Transverse colon (tissue), 4 donors: Measurements from ENCODE around the gene SELL. TPM values are rescaled to one million over a fixed set of nuclear protein-coding genes. Genes with fewer than 3 reads are reported as not detected.

ENCODE experiments used
- DNase-seq: peaks from one replicate; pipeline ENCODE4 v3.0.0-alpha.2; 2019
- H3K27ac ChIP-seq, 4 donors: fragments of 200-600 bp; sonication (generic); 2 replicates each; pipeline ENCODE4 v1.5.1; 2016 to 2018; ENCODE audit warnings: inconsistent platforms in 4 of 4
- H3K27me3 ChIP-seq: fragments of 200-600 bp; sonication (generic); 2 replicates; pipeline ENCODE4 v1.5.1; 2017; ENCODE audit warnings: inconsistent platforms
- H3K36me3 ChIP-seq, 4 donors: fragments of 200-600 bp; sonication (generic); 2 replicates each; pipeline ENCODE4 v1.5.1; 2017 to 2019; ENCODE audit warnings: inconsistent platforms in 4 of 4
- H3K4me1 ChIP-seq, 4 donors: fragments of 200-600 bp; sonication (generic); 2 replicates each; pipeline ENCODE4 v1.5.1; 2017 to 2020; ENCODE audit warnings: inconsistent platforms in 4 of 4
- H3K4me3 ChIP-seq, 4 donors: fragments of 200-600 bp; sonication (generic); 1 replicate in 1 of 4; 2 replicates in 3 of 4; pipeline versions ENCODE4 v1.5.1 to v1.6.1; 2017 to 2019; ENCODE audit warnings: inconsistent platforms in 4 of 4
- H3K9me3 ChIP-seq, 2 donors: fragments of 200-600 bp; sonication (generic); 2 replicates each; pipeline ENCODE4 v1.5.1; 2017 to 2019; ENCODE audit warnings: inconsistent platforms in 2 of 2
- CTCF ChIP-seq, 5 experiments: fragments of 200-600 bp in 3 of 5; fragments of 450-650 bp in 2 of 5; sonication (generic) in 3 of 5; IDR thresholded peaks; 1 replicate in 2 of 5; 2 replicates in 3 of 5; pipeline ENCODE4 v1.5.1; 2016 to 2017; ENCODE audit warnings: antibody characterized with exemption in 5 of 5, inconsistent platforms in 3 of 5, mild to moderate bottlenecking in 2 of 5, moderate library complexity in 1 of 5
- EP300 ChIP-seq: sonication (generic); formaldehyde crosslinking; IDR thresholded peaks from one replicate; pipeline ENCODE4 v1.6.1; 2017; ENCODE audit warnings: antibody characterized with exemption, low read depth
- POLR2A ChIP-seq: fragments of 450-650 bp; IDR thresholded peaks from one replicate; pipeline ENCODE4 v1.6.1; 2016; ENCODE audit warnings: antibody characterized with exemption, mild to moderate bottlenecking, moderate library complexity
- POLR2AphosphoS5 ChIP-seq, 3 donors: sonication (generic); formaldehyde crosslinking; IDR thresholded peaks; one replicate each; pipeline ENCODE4 v1.6.1; 2016; ENCODE audit warnings: antibody characterized with exemption in 3 of 3
- WGBS, 2 donors: methylation state at CpG; one replicate each; pipeline ENCODE4 v1.1.5; 2018; ENCODE audit warnings: low coverage in 1 of 2; 5-methylcytosine and 5-hydroxymethylcytosine counted together
- in situ Hi-C, 4 donors: fragments of 200-750 bp; cut with MboI; loops; one replicate each; pipeline versions ENCODE4 v1.15.0 to v1.15.1; 2017; ENCODE audit warnings: low sequenced_read_pairs in 3 of 4, low pct_ligation_motif_present in 1 of 4, low pct_unique_long_range_greater_than_20kb in 1 of 4
- intact Hi-C: fragments of 100-400 bp; cut with DNase I; formaldehyde crosslinking; loops from one replicate; pipeline ENCODE4 v1.15.1; 2023; ENCODE audit warnings: low total_unique reads
- total RNA-seq, 4 donors: library from RNA; depleted of rRNA; stranded (reverse); fragments of >200 nt; gene quantifications; one replicate each; pipeline ENCODE4 v1.1.0, GENCODE V29; 2016

Gene SELL
- total RNA-seq, 4 donors from 2014 or later: 0.55 to 6.4 (median 2.9) TPM; not detected in 1

- intact Hi-C loops: no loop called here
Observed at GRCh38 chr1:169653873-169654272, 57.5 kb downstream of the SELL start.

GRCh38 chr1:169651035-169651434 lies 60.4 kb downstream of the SELL start:
- intact Hi-C loops: no loop called here
- TF ChIP-seq POLR2A (no peak), EP300 (no peak), CTCF (IDR thresholded peaks at IDR 0.05) (no peak), POLR2AphosphoS5 (IDR thresholded peaks at IDR 0.05) (no peak)
- no peak overlapping the region for H3K4me3 ChIP-seq
- no peaks in the 10 kb centered on the region for H3K9me3 ChIP-seq
- in situ Hi-C loops: no loop called here
- DNase-seq: no peak
- WGBS, 2 donors: 73 to 83% methylated on average over 1 to 2 of the region's 2 CpGs
- H3K27me3 ChIP-seq: no peaks in the 10 kb centered on the region
- H3K36me3 ChIP-seq: no peaks in the 10 kb centered on the region
- H3K4me1 ChIP-seq: no peaks in the 10 kb centered on the region
- H3K27ac ChIP-seq: no peak overlapping the region

More at GRCh38 chr1:169653873-169654272, 57.5 kb downstream of the SELL start:
- Histone ChIP-seq H3K27me3 (no peaks in the 10 kb centered on the region), H3K36me3 (no peaks in the 10 kb centered on the region), H3K9me3 (no peaks in the 10 kb centered on the region), H3K4me3 (no peak overlapping the region), H3K4me1 (no peaks in the 10 kb centered on the region), H3K27ac (no peak overlapping the region)
- DNase-seq: no peak
- 96% methylated on average over 2 of the region's 2 CpGs; no CpG with 5 or more reads in 1 of the 2 donors for WGBS, 2 donors
- TF ChIP-seq CTCF (IDR thresholded peaks at IDR 0.05): no peak
- TF ChIP-seq POLR2AphosphoS5 (IDR thresholded peaks at IDR 0.05): no peak
- TF ChIP-seq POLR2A: no peak
- TF ChIP-seq EP300: no peak
- in situ Hi-C loops: no loop called here

- WGBS, 2 donors: 54 to 55% methylated on average over 4 of the region's 4 CpGs
- Histone ChIP-seq H3K27ac (no peak overlapping the region), H3K27me3 (no peaks in the 10 kb centered on the region), H3K4me3 (no peak overlapping the region), H3K36me3 (no peaks in the 10 kb centered on the region), H3K9me3 (no peaks in the 10 kb centered on the region), H3K4me1 (no peaks in the 10 kb centered on the region)
- DNase-seq: no peak
- in situ Hi-C loops: no loop called here
- TF ChIP-seq EP300 (no peak), POLR2AphosphoS5 (IDR thresholded peaks at IDR 0.05) (no peak), CTCF (IDR thresholded peaks at IDR 0.05) (no peak), POLR2A (no peak)
- intact Hi-C loops: no loop called here
Observed at GRCh38 chr1:169650551-169650950, 60.9 kb downstream of the SELL start.

- no peaks in the 10 kb centered on the region for H3K27me3 ChIP-seq
- no peak overlapping the region for H3K27ac ChIP-seq
- H3K4me3 ChIP-seq: no peak overlapping the region
- in situ Hi-C loops: no loop called here
- no peaks in the 10 kb centered on the region for H3K4me1 ChIP-seq
- H3K9me3 ChIP-seq: no peaks in the 10 kb centered on the region
- no peaks in the 10 kb centered on the region for H3K36me3 ChIP-seq
- DNase-seq: no peak
- whole genome bisulfite sequencing, 2 donors: 29 to 60% methylated on average over 1 of the region's 1 CpG
- intact Hi-C loops: no loop called here
- no peak for TF ChIP-seq POLR2AphosphoS5 (IDR thresholded peaks at IDR 0.05)
- TF ChIP-seq EP300: no peak
- no peak for TF ChIP-seq CTCF (IDR thresholded peaks at IDR 0.05)
- TF ChIP-seq POLR2A: no peak
Observed at GRCh38 chr1:169648709-169649108, 62.7 kb downstream of the SELL start.
